Ovary (tissue), 9 donors: Measurements from ENCODE around the gene ST6GALNAC3. TPM values are rescaled to one million over a fixed set of nuclear protein-coding genes. Genes with fewer than 3 reads are reported as not detected.

ENCODE experiments used
- DNase-seq, 5 donors: peaks; one replicate each; pipeline ENCODE4 v3.0.0-alpha.2; 2019 to 2020
- H3K27ac ChIP-seq, 2 donors: fragments of 200-600 bp; one replicate each; pipeline versions ENCODE4 v1.5.1 to v1.8.0; 2019 to 2022
- H3K27me3 ChIP-seq: fragments of 200-600 bp; one replicate; pipeline ENCODE4 v1.8.0; 2022
- H3K36me3 ChIP-seq: fragments of 200-600 bp; sonication (generic); one replicate; pipeline ENCODE4 v1.5.1; 2019
- H3K4me1 ChIP-seq: one replicate; pipeline ENCODE4 v1.8.1; 2013; ENCODE audit warnings: mild to moderate bottlenecking, moderate library complexity; ENCODE audit not compliant: insufficient read depth
- H3K4me3 ChIP-seq: fragments of 200-600 bp; sonication (generic); one replicate; pipeline ENCODE4 v1.5.1; 2017
- H3K9me3 ChIP-seq, 2 donors: fragments of 200-600 bp in 1 of 2; sonication (generic) in 1 of 2; one replicate each; pipeline versions ENCODE4 v1.5.1 to v1.8.1; 2013 to 2019; ENCODE audit warnings: mild to moderate bottlenecking in 1 of 2, moderate library complexity in 1 of 2
- CTCF ChIP-seq, 3 donors: fragments of 450-650 bp in 2 of 3; fragments of 200-600 bp in 1 of 3; IDR thresholded peaks; one replicate each; pipeline versions ENCODE4 v1.5.1 to v1.8.0; 2016 to 2022; ENCODE audit warnings: antibody characterized with exemption in 3 of 3, mild to moderate bottlenecking in 1 of 3
- EP300 ChIP-seq: sonication (generic); formaldehyde crosslinking; IDR thresholded peaks from one replicate; pipeline ENCODE4 v1.6.1; 2017; ENCODE audit warnings: antibody characterized with exemption
- POLR2A ChIP-seq: fragments of 450-650 bp; IDR thresholded peaks from one replicate; pipeline ENCODE4 v1.6.1; 2017; ENCODE audit warnings: antibody characterized with exemption, mild to moderate bottlenecking, moderate library complexity
- WGBS, 3 donors: extraction: QIAGEN DNeasy Blood & Tissue Kit in 1 of 3; methylation state at CpG; one replicate each; pipeline versions ENCODE4 v1.1.5 to v1.1.7; 2013 to 2017; 5-methylcytosine and 5-hydroxymethylcytosine counted together
- intact Hi-C, 4 donors: fragments of 100-400 bp; cut with DNase I; formaldehyde crosslinking; loops; one replicate each; pipeline versions ENCODE4 v1.11.0 to v1.15.1; 2022 to 2023
- polyA plus RNA-seq, 2 donors: library from polyadenylated mRNA; stranded (reverse); fragments of 200-250 nt in 1 of 2; fragments of 350-450 nt in 1 of 2; fragmentation: Illumina TruSeq in 1 of 2; extraction: RNeasy Lipid Tissue Mini Kit (QIAGEN cat#74804) in 1 of 2; gene quantifications; one replicate each; pipeline ENCODE4 v1.2.3, GENCODE V29; 2013 to 2014
- total RNA-seq, 7 donors: library from RNA; depleted of rRNA in 2 of 7; stranded (reverse); fragments of >200 nt in 2 of 7; fragmentation: NEBNext Ultra II Directional in 3 of 7; extraction: Animal tissue kit (Norgen Biotek cat#: 25700) in 3 of 7; gene quantifications; one replicate each; pipeline versions ENCODE4 v1.1.0 to v1.2.4, GENCODE V29; 2016 to 2023
- donor health status: DM: no; HTN: no; CAD: no; lungs with moderate emphysema.
- donor health status: DM: no; HTN: no; CAD: no.
- donor health status: Bipolar disorder and iron deficiency.
- donor health status: DM: yes; HTN: yes; CAD: no.
- donor health status: DM: no; HTN: no; CAD: no.
- donor health status: DM: yes; HTN: yes; CAD: no.

ST6GALNAC3 gene
- total and polyA plus RNA-seq, 9 donors = 1.9 to 6.7 (median 4.0) TPM

- Histone ChIP-seq H3K27me3 (no peaks in the 10 kb centered on the region), H3K4me1 (no peaks in the 10 kb centered on the region), H3K4me3 (no peak overlapping the region), H3K9me3 (no peaks in the 10 kb centered on the region), H3K27ac (no peak overlapping the region), H3K36me3 (no peaks in the 10 kb centered on the region)
- TF ChIP-seq EP300 = no peak
- no peak for TF ChIP-seq CTCF (IDR thresholded peaks at IDR 0.05)
- TF ChIP-seq POLR2A = no peak
- no peak for DNase-seq
- intact Hi-C loops = no loop called here
These were observed 190.1 kb downstream of the ST6GALNAC3 start for GRCh38 chr1:76264642-76265041.

DNA sequence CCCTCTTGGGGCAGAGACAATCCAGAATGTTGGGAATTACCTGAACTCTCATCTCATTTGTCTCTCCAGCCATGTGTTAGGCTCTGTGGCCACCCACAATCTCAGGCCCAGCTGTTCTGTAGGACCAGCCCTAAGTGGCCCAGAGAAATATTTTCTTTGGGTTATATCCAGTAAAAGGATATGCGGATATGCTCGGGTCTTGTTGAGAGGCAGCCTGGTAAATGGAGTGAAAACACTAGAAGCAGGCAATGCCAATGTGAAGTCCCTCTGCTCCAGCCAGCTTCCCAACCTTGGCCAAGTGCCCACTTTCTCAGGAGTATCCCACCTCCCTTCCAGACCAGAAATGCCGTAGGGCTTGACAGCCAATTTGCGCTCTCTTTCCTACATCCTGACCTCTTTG, 192.2 kb downstream of the ST6GALNAC3 start:
- WGBS, 3 donors = 64 to 77% (median 66%) methylated on average over 4 of the region's 4 CpGs
- intact Hi-C loops = no loop called here
- Histone ChIP-seq H3K9me3 (no peaks in the 10 kb centered on the region), H3K4me1 (no peaks in the 10 kb centered on the region), H3K27me3 (no peaks in the 10 kb centered on the region), H3K4me3 (no peak overlapping the region), H3K27ac (no peak overlapping the region), H3K36me3 (no peaks in the 10 kb centered on the region)
- no peak for TF ChIP-seq EP300
- no peak for TF ChIP-seq CTCF (IDR thresholded peaks at IDR 0.05)
- TF ChIP-seq POLR2A = no peak
- DNase-seq = no peak

DNA sequence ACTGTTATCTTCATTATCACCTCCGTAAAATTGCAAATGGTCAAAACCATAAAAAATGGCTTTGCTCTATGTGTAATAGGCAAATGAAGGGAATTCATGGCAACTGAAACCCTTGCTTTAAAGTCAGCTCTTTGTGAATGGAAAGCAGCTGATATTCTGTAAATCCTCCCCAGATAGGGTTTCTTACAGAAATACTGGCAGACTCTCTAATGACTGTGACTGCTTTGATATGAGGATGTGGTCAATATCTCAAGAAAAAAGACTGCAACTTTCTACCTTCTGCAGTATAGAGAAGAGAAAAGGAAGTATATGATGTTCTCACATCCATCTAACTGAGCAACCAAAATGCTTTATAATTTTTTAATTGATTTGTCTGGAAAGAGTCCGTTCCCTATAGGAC, 193.1 kb downstream of the ST6GALNAC3 start:
- Histone ChIP-seq H3K27ac (no peak overlapping the region), H3K4me1 (no peaks in the 10 kb centered on the region), H3K4me3 (no peak overlapping the region), H3K36me3 (no peaks in the 10 kb centered on the region), H3K27me3 (no peaks in the 10 kb centered on the region), H3K9me3 (no peaks in the 10 kb centered on the region)
- intact Hi-C loops = no loop called here
- 94 to 97% (median 94%) methylated on average over 2 of the region's 2 CpGs for WGBS, 3 donors
- TF ChIP-seq POLR2A (no peak), CTCF (IDR thresholded peaks at IDR 0.05) (no peak), EP300 (no peak)
- DNase-seq = no peak

GRCh38 chr1:76268341-76268740, 193.8 kb downstream of the ST6GALNAC3 start:
- no peak for TF ChIP-seq POLR2A
- TF ChIP-seq CTCF (IDR thresholded peaks at IDR 0.05) = no peak
- H3K4me1 ChIP-seq = no peaks in the 10 kb centered on the region
- intact Hi-C loops = no loop called here
- no peaks in the 10 kb centered on the region for H3K27me3 ChIP-seq
- DNase-seq = no peak
- H3K4me3 ChIP-seq = no peak overlapping the region
- H3K36me3 ChIP-seq = no peaks in the 10 kb centered on the region
- no peak overlapping the region for H3K27ac ChIP-seq
- 22 to 36% (median 26%) methylated on average over 2 of the region's 2 CpGs for WGBS, 3 donors
- no peaks in the 10 kb centered on the region for H3K9me3 ChIP-seq

DNA sequence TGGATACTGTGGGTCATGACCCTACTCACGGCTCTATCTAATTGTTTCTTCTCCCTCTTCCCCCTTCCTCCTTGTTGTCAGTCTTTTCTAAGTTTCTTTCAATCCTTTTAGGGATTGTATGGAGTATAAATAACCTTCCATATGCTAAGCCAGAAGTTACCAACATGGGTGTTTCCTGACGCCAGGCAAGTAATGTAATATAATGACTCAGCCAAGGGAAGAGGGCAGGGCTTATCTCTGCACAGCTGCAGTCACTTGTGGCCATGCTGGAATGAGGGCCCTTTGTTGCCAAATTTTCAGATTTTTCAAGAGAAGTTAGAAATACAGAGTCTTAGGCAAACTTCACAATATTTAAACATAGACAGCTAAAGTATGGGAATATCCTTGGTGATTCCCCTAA, 194.6 kb downstream of the ST6GALNAC3 start:
- 30 to 56% (median 31%) methylated on average over 2 of the region's 2 CpGs for WGBS, 3 donors
- intact Hi-C loops = no loop called here
- TF ChIP-seq POLR2A (no peak), CTCF (IDR thresholded peaks at IDR 0.05) (no peak), EP300 (no peak)
- no peaks in the 10 kb centered on the region for H3K9me3 ChIP-seq
- no peak overlapping the region for H3K27ac ChIP-seq
- H3K4me3 ChIP-seq = no peak overlapping the region
- no peaks in the 10 kb centered on the region for H3K36me3 ChIP-seq
- DNase-seq = no peak
- no peaks in the 10 kb centered on the region for H3K27me3 ChIP-seq
- no peaks in the 10 kb centered on the region for H3K4me1 ChIP-seq
